H1 (cell line): ENCODE results near the gene MARCHF10. TPM values are rescaled to one million over a fixed set of nuclear protein-coding genes. Genes with fewer than 3 reads are reported as not detected.

Experiments used
- CBX8 ChIP-seq: fragments of 300-800, 300-1000 bp; sonication (generic); IDR thresholded peaks from 2 replicates; pipeline ENCODE4 v1.7.1; 2016; ENCODE audit warnings: low read depth, low read length, borderline replicate concordance
- CHD7 ChIP-seq: fragments of 300-600 bp; sonication (generic); IDR thresholded peaks from 2 replicates; pipeline ENCODE4 v1.7.1; 2012; ENCODE audit warnings: low read length, moderate library complexity, mild to moderate bottlenecking, inconsistent platforms; ENCODE audit not compliant: insufficient replicate concordance
- CTBP2 ChIP-seq: IDR thresholded peaks from 2 replicates; pipeline ENCODE4 v1.7.0; 2011; ENCODE audit warnings: borderline replicate concordance, mild to moderate bottlenecking, moderate library complexity, mixed read lengths, low read length; ENCODE audit not compliant: insufficient read depth, insufficient read length
- FOSL1 ChIP-seq: IDR thresholded peaks from 2 replicates; pipeline ENCODE4 v1.6.1; 2011; ENCODE audit warnings: mild to moderate bottlenecking, low read depth, low read length, moderate library complexity; ENCODE audit not compliant: insufficient read depth
- GTF2F1 ChIP-seq: IDR thresholded peaks from 2 replicates; pipeline ENCODE4 v1.6.1; 2012; ENCODE audit warnings: low read depth, low read length, improper control_type of control experiment, borderline replicate concordance
- MAFK ChIP-seq: IDR thresholded peaks from 2 replicates; pipeline ENCODE4 v1.6.1; 2012; ENCODE audit warnings: low read depth, mild to moderate bottlenecking, improper control_type of control experiment, low read length
- NANOG ChIP-seq: IDR thresholded peaks from 2 replicates; pipeline ENCODE4 v1.6.1; 2011; ENCODE audit warnings: low read length, low read depth, mild to moderate bottlenecking, inconsistent platforms; ENCODE audit not compliant: insufficient read depth, poor library complexity, severe bottlenecking
- PHF8 ChIP-seq: fragments of 200-600 bp; sonication (generic); conservative IDR thresholded peaks from 2 replicates; pipeline ENCODE4 v1.7.1; 2012; ENCODE audit warnings: low read depth, mild to moderate bottlenecking, inconsistent platforms, low read length, moderate library complexity
- POLR2A ChIP-seq, 2 experiments: IDR thresholded peaks; 1 replicate in 1 of 2; 2 replicates in 1 of 2; pipeline ENCODE4 v1.6.1; 2011; ENCODE audit warnings: low read depth in 2 of 2, low read length in 2 of 2, mild to moderate bottlenecking in 2 of 2; ENCODE audit errors: control extremely low read depth in 1 of 2
- SIN3A ChIP-seq, 2 experiments: IDR thresholded peaks in 1 of 2; conservative IDR thresholded peaks in 1 of 2; 2 replicates each; pipeline ENCODE4 v1.6.1; 2011 to 2012; ENCODE audit warnings: low read length in 2 of 2, improper control_type of control experiment in 1 of 2, low read depth in 1 of 2, mild to moderate bottlenecking in 1 of 2
- polyA plus RNA-seq, 7 experiments: library from polyadenylated mRNA; depleted of rRNA in 3 of 7; stranded (reverse) in 5 of 7; unstranded in 2 of 7; fragments of >200 nt in 5 of 7; fragments of 200-250 nt in 2 of 7; gene quantifications; 1 replicate in 5 of 7; 2 replicates in 1 of 7; 4 replicates in 1 of 7; pipeline versions ENCODE4 v1.2.1 to v1.2.3, GENCODE V29; 2011 to 2013; ENCODE audit warnings: missing spikeins in 2 of 7, mixed read lengths in 2 of 7
- total RNA-seq: library from RNA; stranded (reverse); fragmentation: NEBNext Ultra II Directional; extraction: Animal tissue kit (Norgen Biotek cat#: 25700); gene quantifications from 2 replicates; pipeline ENCODE4 v1.2.1, GENCODE V29; 2021
- TF ChIP-seq, protein P1 (sequence below): IDR thresholded peaks from 2 replicates; pipeline ENCODE4 v1.6.1; 2011; ENCODE audit warnings: low read depth, mild to moderate bottlenecking, low read length; ENCODE audit not compliant: insufficient read depth

The MARCHF10 gene
- total and polyA plus RNA-seq, 2 of the 8 experiments (the other 6 are each of a cell fraction or from before 2014, with no cell fraction given): 0.48 to 0.73 TPM

DNA sequence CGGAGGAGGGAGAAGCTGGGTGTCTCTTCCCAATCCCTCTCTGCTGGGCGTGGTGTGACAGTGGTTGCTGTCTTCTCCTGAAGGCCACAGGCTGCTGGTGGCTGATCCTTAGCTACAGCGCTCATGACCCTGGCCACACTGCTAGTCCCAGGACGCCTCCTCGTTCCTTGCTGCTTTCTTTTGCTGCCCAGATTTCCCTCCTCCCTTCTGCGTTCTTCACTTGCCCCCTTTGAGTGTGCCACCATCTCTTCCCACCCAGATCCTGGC is 90.6 kb downstream of the MARCHF10 start (continued):
- no peak for TF ChIP-seq CHD7
- TF ChIP-seq PHF8: no peak
- no peak for TF ChIP-seq FOSL1
- no peak for TF ChIP-seq NANOG
- no peak for TF ChIP-seq MAFK
- no peak for TF ChIP-seq SIN3A (conservative IDR thresholded peaks at IDR 0.05 in 1 of 2, IDR thresholded peaks at IDR 0.05 in 1 of 2; ENCODE audit: low read depth in 1 of 2, low read length in 2 of 2)
- no peak for TF ChIP-seq CBX8
- no peak for TF ChIP-seq GTF2F1
- TF ChIP-seq, protein P1, sequence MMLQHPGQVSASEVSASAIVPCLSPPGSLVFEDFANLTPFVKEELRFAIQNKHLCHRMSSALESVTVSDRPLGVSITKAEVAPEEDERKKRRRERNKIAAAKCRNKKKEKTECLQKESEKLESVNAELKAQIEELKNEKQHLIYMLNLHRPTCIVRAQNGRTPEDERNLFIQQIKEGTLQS: no peak
- TF ChIP-seq CTBP2: no peak
- no peak for TF ChIP-seq POLR2A (IDR thresholded peaks at IDR 0.05; ENCODE audit: control extremely low read depth in 1 of 2, low read depth in 2 of 2, low read length in 2 of 2)
- TF ChIP-seq, all 59 proteins: peak for 0
